HG03139 (cell line): Measurements from ENCODE around the gene TTC23.

Experiments
- ATAC-seq: cut with Tn5 transposase; IDR thresholded peaks from one replicate; pipeline ENCODE4 v1.9.1; 2021; ENCODE audit not compliant: unreplicated experiment

TTC23 gene

GRCh38 chr15:99140590-99140989 is 108.8 kb downstream of the TTC23 start:
- no peak for ATAC-seq

- ATAC-seq = no peak
Measured at GRCh38 chr15:99139276-99139675, 110.1 kb downstream of the TTC23 start.

- no peak for ATAC-seq
Measured at GRCh38 chr15:99138491-99138982, 110.8 kb downstream of the TTC23 start.

- ATAC-seq = no peak
Measured at GRCh38 chr15:99137877-99138276, 111.5 kb downstream of the TTC23 start.

- ATAC-seq = no peak
Measured at GRCh38 chr15:99137111-99137546, 112.3 kb downstream of the TTC23 start.

GRCh38 chr15:99135194-99135593 is 114.2 kb downstream of the TTC23 start:
- ATAC-seq = no peak

- ATAC-seq = no peak
Measured at GRCh38 chr15:99134317-99134821, 115.0 kb downstream of the TTC23 start.

- ATAC-seq = no peak
Measured at GRCh38 chr15:99132634-99133287, 116.6 kb downstream of the TTC23 start.

GRCh38 chr15:99132122-99132521 is 117.3 kb downstream of the TTC23 start:
- ATAC-seq = no peak

GRCh38 chr15:99131441-99132023 is 117.8 kb downstream of the TTC23 start:
- no peak for ATAC-seq

GRCh38 chr15:99130765-99131440 is 118.5 kb downstream of the TTC23 start:
- no peak for ATAC-seq

- no peak for ATAC-seq
Measured at GRCh38 chr15:99130314-99130713, 119.1 kb downstream of the TTC23 start.

GRCh38 chr15:99129644-99130043 is 119.7 kb downstream of the TTC23 start:
- no peak for ATAC-seq

- no peak for ATAC-seq
Measured at GRCh38 chr15:99128411-99128810, 121.0 kb downstream of the TTC23 start.

GRCh38 chr15:99127773-99128172 is 121.6 kb downstream of the TTC23 start:
- no peak for ATAC-seq

GRCh38 chr15:99126930-99127329 is 122.5 kb downstream of the TTC23 start:
- no peak for ATAC-seq

- ATAC-seq = no peak
Measured at GRCh38 chr15:99126131-99126588, 123.2 kb downstream of the TTC23 start.

GRCh38 chr15:99125061-99125891 is 124.1 kb downstream of the TTC23 start:
- ATAC-seq = no peak

- no peak for ATAC-seq
Measured at GRCh38 chr15:99124641-99125040, 124.7 kb downstream of the TTC23 start.

GRCh38 chr15:99123713-99124451 is 125.5 kb downstream of the TTC23 start:
- no peak for ATAC-seq
